Activated CD8-positive, alpha-beta memory T cell treated with anti-CD3 and anti-CD28 coated beads, Interleukin-2, amount 10 ng/mL, durations not matched to agents 7 days and 5 days (primary cell): ENCODE data around the gene FIZ1. TPM values are rescaled to one million over a fixed set of nuclear protein-coding genes. Genes with fewer than 3 reads are reported as not detected.

ENCODE experiments used
- ATAC-seq: fragments of 150-1000 bp; cut with Tn5 transposase; one replicate; pipeline ENCODE4 v1.10.0; 2021; ENCODE audit warnings: moderate library complexity
- CTCF ChIA-PET: fragments of 350-600 bp; sonication (Branson Sonifier 250); formaldehyde crosslinking; loops from one replicate; lab custom pipeline; 2021; ENCODE audit warnings: antibody characterized with exemption; lab: Charles Lee
- DNase-seq: peaks from one replicate; pipeline ENCODE4 v3.0.0-alpha.2; 2020
- H3K27ac Mint-ChIP-seq: one replicate; pipeline ENCODE4 v1.8.0; 2021; ENCODE audit warnings: mild to moderate bottlenecking, mixed read lengths
- H3K27me3 Mint-ChIP-seq: one replicate; pipeline ENCODE4 v1.8.0; 2021; ENCODE audit warnings: mixed read lengths
- H3K36me3 Mint-ChIP-seq: one replicate; pipeline ENCODE4 v1.8.0; 2021; ENCODE audit warnings: mild to moderate bottlenecking, mixed read lengths
- H3K4me1 Mint-ChIP-seq: one replicate; pipeline ENCODE4 v1.8.0; 2021; ENCODE audit warnings: mixed read lengths
- H3K4me3 Mint-ChIP-seq: one replicate; pipeline ENCODE4 v1.8.0; 2021; ENCODE audit warnings: mild to moderate bottlenecking, moderate library complexity, mixed read lengths
- H3K9me3 Mint-ChIP-seq: one replicate; pipeline ENCODE4 v1.8.0; 2022; ENCODE audit warnings: low read depth, mixed read lengths
- total RNA-seq, 2 experiments: library from RNA; stranded (reverse); gene quantifications; one replicate each; pipeline ENCODE4 v1.2.3, GENCODE V29; 2021

The FIZ1 gene
- total RNA-seq, 2 experiments from 2014 or later = 13.0 to 15.7 TPM

GRCh38 chr19:55559684-55560083, 39.6 kb downstream of the FIZ1 start:
- H3K27ac Mint-ChIP-seq = no peak overlapping the region
- no peaks in the 10 kb centered on the region for H3K9me3 Mint-ChIP-seq
- H3K27me3 Mint-ChIP-seq = peaks cover 2% of the 10 kb centered on the region
- DNase-seq (no peak), ATAC-seq (no peak)
- CTCF ChIA-PET = no interaction called here
- no peaks in the 10 kb centered on the region for H3K4me1 Mint-ChIP-seq
- H3K36me3 Mint-ChIP-seq = no peaks in the 10 kb centered on the region
- no peak overlapping the region for H3K4me3 Mint-ChIP-seq

- peaks cover 2% of the 10 kb centered on the region for H3K4me1 Mint-ChIP-seq
- H3K27ac Mint-ChIP-seq = no peak overlapping the region
- ATAC-seq (no peak), DNase-seq (no peak)
- no peaks in the 10 kb centered on the region for H3K36me3 Mint-ChIP-seq
- H3K4me3 Mint-ChIP-seq = no peak overlapping the region
- CTCF ChIA-PET = no interaction called here
- H3K27me3 Mint-ChIP-seq = peaks cover 6% of the 10 kb centered on the region
- no peaks in the 10 kb centered on the region for H3K9me3 Mint-ChIP-seq
Measured at GRCh38 chr19:55554741-55555152, 44.6 kb downstream of the FIZ1 start.

- CTCF ChIA-PET = no interaction called here
- no peak for DNase-seq
- H3K4me3 Mint-ChIP-seq = no peak overlapping the region
- H3K27ac Mint-ChIP-seq = no peak overlapping the region
- no peaks in the 10 kb centered on the region for H3K36me3 Mint-ChIP-seq
- no peak for ATAC-seq
- H3K27me3 Mint-ChIP-seq = peaks cover 6% of the 10 kb centered on the region
- H3K9me3 Mint-ChIP-seq = no peaks in the 10 kb centered on the region
- H3K4me1 Mint-ChIP-seq = peaks cover 2% of the 10 kb centered on the region
Measured at GRCh38 chr19:55554302-55554701, 45.0 kb downstream of the FIZ1 start.

- Mint-ChIP-seq H3K36me3 (no peaks in the 10 kb centered on the region), H3K9me3 (no peaks in the 10 kb centered on the region), H3K27me3 (peaks cover 6% of the 10 kb centered on the region), H3K27ac (no peak overlapping the region), H3K4me1 (peaks cover 2% of the 10 kb centered on the region), H3K4me3 (no peak overlapping the region)
- ATAC-seq (no peak), DNase-seq (no peak)
- CTCF ChIA-PET = interaction anchor here (1.3 kb wide), 1 partner anchor 49 kb away, joined by 4 read pairs; no protein-coding TSS in a partner anchor
Measured at GRCh38 chr19:55553217-55554182, 45.8 kb downstream of the FIZ1 start.

- no peak overlapping the region for H3K27ac Mint-ChIP-seq
- peaks cover 2% of the 10 kb centered on the region for H3K4me1 Mint-ChIP-seq
- H3K9me3 Mint-ChIP-seq = no peaks in the 10 kb centered on the region
- no peak overlapping the region for H3K4me3 Mint-ChIP-seq
- no peak for ATAC-seq
- H3K36me3 Mint-ChIP-seq = no peaks in the 10 kb centered on the region
- DNase-seq = no peak
- peaks cover 12% of the 10 kb centered on the region for H3K27me3 Mint-ChIP-seq
- CTCF ChIA-PET = interaction anchor here (1.3 kb wide), 1 partner anchor 49 kb away, joined by 4 read pairs; no protein-coding TSS in a partner anchor
Measured at GRCh38 chr19:55552620-55553019, 46.7 kb downstream of the FIZ1 start.

GRCh38 chr19:55552206-55552605, 47.1 kb downstream of the FIZ1 start:
- Mint-ChIP-seq H3K27me3 (peaks cover 16% of the 10 kb centered on the region), H3K36me3 (no peaks in the 10 kb centered on the region), H3K9me3 (no peaks in the 10 kb centered on the region), H3K27ac (no peak overlapping the region), H3K4me1 (peaks cover 2% of the 10 kb centered on the region), H3K4me3 (no peak overlapping the region)
- no peak for DNase-seq
- no peak for ATAC-seq
- CTCF ChIA-PET = no interaction called here

GRCh38 chr19:55550321-55550650, 49.0 kb downstream of the FIZ1 start:
- Mint-ChIP-seq H3K27ac (no peak overlapping the region), H3K36me3 (no peaks in the 10 kb centered on the region), H3K27me3 (peaks cover 18% of the 10 kb centered on the region), H3K4me3 (no peak overlapping the region), H3K4me1 (peaks cover 2% of the 10 kb centered on the region), H3K9me3 (no peaks in the 10 kb centered on the region)
- ATAC-seq (no peak), DNase-seq (no peak)
- CTCF ChIA-PET = no interaction called here

- no peak overlapping the region for H3K4me3 Mint-ChIP-seq
- CTCF ChIA-PET = no interaction called here
- no peaks in the 10 kb centered on the region for H3K9me3 Mint-ChIP-seq
- no peaks in the 10 kb centered on the region for H3K36me3 Mint-ChIP-seq
- peaks cover 18% of the 10 kb centered on the region for H3K27me3 Mint-ChIP-seq
- H3K4me1 Mint-ChIP-seq = peaks cover 2% of the 10 kb centered on the region
- DNase-seq (no peak), ATAC-seq (no peak)
- no peak overlapping the region for H3K27ac Mint-ChIP-seq
Measured at GRCh38 chr19:55549500-55550320, 49.6 kb downstream of the FIZ1 start.

- Mint-ChIP-seq H3K27me3 (peaks cover 12% of the 10 kb centered on the region), H3K36me3 (no peaks in the 10 kb centered on the region), H3K4me3 (no peak overlapping the region), H3K9me3 (no peaks in the 10 kb centered on the region), H3K4me1 (no peaks in the 10 kb centered on the region), H3K27ac (no peak overlapping the region)
- CTCF ChIA-PET = interaction anchor here (1.7 kb wide), 1 partner anchor 84 kb away, joined by 4 read pairs; no protein-coding TSS in a partner anchor
- ATAC-seq (no peak), DNase-seq (no peak)
Measured at GRCh38 chr19:55546822-55547614, 52.3 kb downstream of the FIZ1 start.

GRCh38 chr19:55546011-55546410, 53.3 kb downstream of the FIZ1 start:
- H3K4me1 Mint-ChIP-seq = no peaks in the 10 kb centered on the region
- CTCF ChIA-PET = no interaction called here
- no peaks in the 10 kb centered on the region for H3K9me3 Mint-ChIP-seq
- DNase-seq = no peak
- H3K27me3 Mint-ChIP-seq = peaks cover 12% of the 10 kb centered on the region
- no peak for ATAC-seq
- no peaks in the 10 kb centered on the region for H3K36me3 Mint-ChIP-seq
- no peak overlapping the region for H3K27ac Mint-ChIP-seq
- H3K4me3 Mint-ChIP-seq = no peak overlapping the region

- H3K27me3 Mint-ChIP-seq = peaks cover 12% of the 10 kb centered on the region
- DNase-seq (no peak), ATAC-seq (no peak)
- H3K4me3 Mint-ChIP-seq = no peak within 1 kb of the TSS
- no peaks in the 10 kb centered on the region for H3K9me3 Mint-ChIP-seq
- CTCF ChIA-PET = no interaction called here
- no peak within 1 kb of the TSS for H3K27ac Mint-ChIP-seq
- no peaks in the 10 kb centered on the region for H3K36me3 Mint-ChIP-seq
- H3K4me1 Mint-ChIP-seq = no peaks in the 10 kb centered on the region
Measured at GRCh38 chr19:55545443-55545842, 53.9 kb downstream of the FIZ1 start, which contains the start of gene SBK3. Gene SBK3 (minus strand): TSS chr19:55545543. CDS start chr19:55545543, 0 bp downstream.

GRCh38 chr19:55544776-55545439, 54.4 kb downstream of the FIZ1 start:
- H3K27ac Mint-ChIP-seq = no peak overlapping the region
- H3K9me3 Mint-ChIP-seq = no peaks in the 10 kb centered on the region
- no peak for ATAC-seq
- H3K4me3 Mint-ChIP-seq = no peak overlapping the region
- no peak for DNase-seq
- no peaks in the 10 kb centered on the region for H3K36me3 Mint-ChIP-seq
- H3K27me3 Mint-ChIP-seq = peaks cover 12% of the 10 kb centered on the region
- no peaks in the 10 kb centered on the region for H3K4me1 Mint-ChIP-seq
- CTCF ChIA-PET = interaction anchor here (0.8 kb wide), 1 partner anchor 88 kb away, joined by 3 read pairs; no protein-coding TSS in a partner anchor
